ENCODE data around the gene F13A1. TPM values are rescaled to one million over a fixed set of nuclear protein-coding genes. Genes with fewer than 3 reads are reported as not detected.
"Not testable (repeated sequence)": the region's sequence is repeated elsewhere in the genome, so short reads cannot be mapped to it uniquely, and the experiment has no call there.

F13A1 gene
- total RNA-seq, 2 donors from 2014 or later: 15.3 to 49.4 TPM

DNA sequence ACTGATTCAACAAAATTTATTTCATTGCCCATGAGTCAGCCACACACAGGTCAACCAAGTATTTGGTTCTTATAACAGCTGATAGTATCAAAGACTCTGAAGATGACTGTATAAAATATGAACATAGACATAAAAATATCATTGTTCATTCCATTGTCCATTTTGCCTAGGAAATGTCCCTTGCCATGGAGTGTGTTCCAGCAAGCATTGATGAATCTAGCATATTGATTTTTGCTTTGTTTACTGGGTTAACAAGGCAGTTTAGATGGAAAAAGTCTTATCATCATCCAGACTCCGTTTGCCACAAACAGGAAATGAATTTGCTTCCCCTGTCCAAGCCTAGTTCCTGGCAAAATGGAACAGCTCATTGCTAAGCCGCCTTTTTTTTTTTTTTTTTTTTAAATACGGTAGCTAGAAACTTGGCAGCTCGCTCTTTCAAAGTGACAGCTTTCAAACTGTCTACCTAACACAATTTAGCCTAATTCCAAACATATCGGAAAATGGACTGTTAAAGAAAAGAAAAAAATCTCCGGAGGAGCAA is 7.5 kb downstream of the F13A1 start:
- Histone ChIP-seq H3K9me3 (no peaks in the 10 kb centered on the region), H3K36me3 (no peaks in the 10 kb centered on the region), H3K27ac (no peak overlapping the region), H3K4me1 (no peaks in the 10 kb centered on the region), H3K9ac (ENCODE audit: low read depth in 2 of 2, low read length in 2 of 2) (no peak overlapping the region), H3K4me3 (no peak overlapping the region), H3K27me3 (no peaks in the 10 kb centered on the region)
- intact Hi-C loops (cut with DNase I): no loop called here
- no peak for DNase-seq
- TF ChIP-seq CTCF (IDR thresholded peaks at IDR 0.05): no peak

- no peak overlapping the region for H3K4me3 ChIP-seq
- intact Hi-C loops (cut with DNase I): no loop called here
- no peak for DNase-seq
- H3K4me1 ChIP-seq: no peaks in the 10 kb centered on the region
- TF ChIP-seq CTCF (IDR thresholded peaks at IDR 0.05): no peak
- no peak overlapping the region for H3K9ac ChIP-seq (ENCODE audit: low read depth in 2 of 2, low read length in 2 of 2)
- no peaks in the 10 kb centered on the region for H3K36me3 ChIP-seq
- no peaks in the 10 kb centered on the region for H3K27me3 ChIP-seq
- H3K27ac ChIP-seq: no peak overlapping the region
- no peaks in the 10 kb centered on the region for H3K9me3 ChIP-seq
Measured at GRCh38 chr6:6305575-6305974, 14.9 kb downstream of the F13A1 start.

- H3K27me3 ChIP-seq; H3K9me3 ChIP-seq; intact Hi-C loops (cut with DNase I); H3K27ac ChIP-seq; DNase-seq; H3K4me3 ChIP-seq; H3K36me3 ChIP-seq; H3K9ac ChIP-seq (ENCODE audit: low read depth in 2 of 2, low read length in 2 of 2); H3K4me1 ChIP-seq: not testable (repeated sequence)
Measured at GRCh38 chr6:6300383-6300782, 20.1 kb downstream of the F13A1 start.

DNA sequence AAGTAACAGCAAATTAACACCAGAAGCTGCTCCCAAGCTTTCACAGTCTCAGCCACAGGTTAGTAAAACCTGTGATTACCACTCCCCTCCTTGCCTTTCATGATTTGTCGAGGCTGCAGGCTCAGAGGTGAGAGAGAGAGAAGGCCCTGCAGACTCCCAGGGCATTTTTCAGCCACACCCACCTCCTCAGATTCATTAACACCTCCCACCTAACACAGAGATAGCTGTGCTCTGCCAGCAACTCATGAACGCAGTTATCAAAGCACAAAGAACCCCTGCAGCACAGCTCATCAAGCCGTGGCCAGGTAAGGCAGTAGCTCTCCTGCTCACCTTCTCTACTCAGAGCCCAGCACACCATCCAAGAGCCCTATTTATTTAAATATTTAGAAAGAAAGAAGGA is 27.1 kb downstream of the F13A1 start:
- TF ChIP-seq CTCF (IDR thresholded peaks at IDR 0.05): no peak
- no peaks in the 10 kb centered on the region for H3K36me3 ChIP-seq
- intact Hi-C loops (cut with DNase I): no loop called here
- H3K27me3 ChIP-seq: no peaks in the 10 kb centered on the region
- H3K9me3 ChIP-seq: no peaks in the 10 kb centered on the region
- no peaks in the 10 kb centered on the region for H3K4me1 ChIP-seq
- DNase-seq: no peak
- no peak overlapping the region for H3K4me3 ChIP-seq
- H3K27ac ChIP-seq: no peak overlapping the region
- no peak overlapping the region for H3K9ac ChIP-seq (ENCODE audit: low read depth in 2 of 2, low read length in 2 of 2)

DNA sequence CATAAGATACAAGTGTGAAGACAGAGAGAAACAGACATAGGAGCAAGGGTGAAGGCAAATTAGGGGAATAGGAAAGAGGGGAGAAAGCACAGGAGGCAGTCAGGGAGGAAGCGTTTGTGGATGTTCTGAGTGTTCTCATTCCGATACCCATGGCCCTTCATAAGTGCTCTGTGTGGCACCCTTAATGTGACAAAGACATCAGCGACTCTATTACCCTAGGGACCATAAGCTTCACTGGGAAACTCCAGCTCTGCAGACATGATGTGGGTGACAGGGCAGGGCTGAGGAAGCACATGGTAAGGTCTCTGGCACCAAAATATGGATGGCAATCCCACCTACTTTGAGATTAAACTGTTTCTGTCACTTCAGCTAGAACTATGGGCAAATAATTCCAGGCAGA is 33.0 kb downstream of the F13A1 start:
- H3K27ac ChIP-seq: no peak overlapping the region
- no peak for DNase-seq
- H3K4me1 ChIP-seq: no peaks in the 10 kb centered on the region
- no peak for TF ChIP-seq CTCF (IDR thresholded peaks at IDR 0.05)
- intact Hi-C loops (cut with DNase I): no loop called here
- H3K9ac ChIP-seq (ENCODE audit: low read depth in 2 of 2, low read length in 2 of 2): no peak overlapping the region
- no peaks in the 10 kb centered on the region for H3K27me3 ChIP-seq
- H3K9me3 ChIP-seq: no peaks in the 10 kb centered on the region
- H3K4me3 ChIP-seq: no peak overlapping the region
- H3K36me3 ChIP-seq: no peaks in the 10 kb centered on the region

DNA sequence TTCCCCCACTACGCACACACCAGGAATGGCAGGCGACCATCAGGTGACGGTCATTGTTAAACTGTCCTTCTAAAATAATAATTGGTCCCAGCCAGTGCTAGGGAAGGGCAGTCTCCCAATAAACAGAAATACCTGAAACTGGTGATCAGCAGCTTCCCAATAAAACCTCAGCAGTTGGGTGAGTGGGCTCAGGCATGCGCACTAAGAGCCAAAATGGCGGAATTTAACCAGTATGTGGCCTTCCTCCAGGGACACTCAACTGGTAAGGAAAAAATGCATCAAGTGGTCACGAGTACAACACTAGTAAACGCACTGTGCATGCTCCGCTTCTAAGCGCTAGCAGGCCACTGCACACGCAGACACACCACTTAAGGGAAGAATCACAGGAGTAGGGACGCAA is 34.8 kb downstream of the F13A1 start:
- intact Hi-C loops (cut with DNase I): no loop called here
- Histone ChIP-seq H3K36me3 (no peaks in the 10 kb centered on the region), H3K4me3 (no peak overlapping the region), H3K9me3 (no peaks in the 10 kb centered on the region), H3K9ac (ENCODE audit: low read depth in 2 of 2, low read length in 2 of 2) (no peak overlapping the region), H3K27me3 (no peaks in the 10 kb centered on the region), H3K4me1 (no peaks in the 10 kb centered on the region), H3K27ac (no peak overlapping the region)
- no peak for DNase-seq
- TF ChIP-seq CTCF (IDR thresholded peaks at IDR 0.05): no peak
